Urothelium cell line (cell line): ENCODE data around the gene COPRS.

Experiments
- DNase-seq: peaks from one replicate; pipeline ENCODE4 v3.0.0; 2011; ENCODE audit warnings: low spot score, mixed read lengths
- FAIRE-seq: peaks from 2 replicates; lab custom pipeline; 2011; peaks lifted over from hg19 to GRCh38; lab: Jason Lieb, UNC

COPRS gene

GRCh38 chr17:31858642-31859486, at the start of gene COPRS:
Gene COPRS, minus strand, starts transcription at chr17:31859244. Its CDS starts 45 bp downstream, at chr17:31859199.
- peak; percentile 98 for DNase-seq
- FAIRE-seq, result peak; percentile 89

- DNase-seq (no peak), FAIRE-seq (no peak)
Observed at GRCh38 chr17:31908386-31908785, 49.3 kb upstream of the COPRS start.

GRCh38 chr17:31907342-31907962, 48.4 kb upstream of the COPRS start:
- DNase-seq (peak; percentile 22), FAIRE-seq (no peak)

- no peak for FAIRE-seq
Observed at GRCh38 chr17:31903401-31903800, 44.4 kb upstream of the COPRS start.

GRCh38 chr17:31902693-31903092, 43.6 kb upstream of the COPRS start:
- no peak for FAIRE-seq
- no peak for DNase-seq

More at GRCh38 chr17:31903401-31903800, 44.4 kb upstream of the COPRS start:
- DNase-seq, result no peak

- FAIRE-seq (no peak), DNase-seq (no peak)
Observed at GRCh38 chr17:31900877-31901276, 41.8 kb upstream of the COPRS start.

- DNase-seq, result no peak
- FAIRE-seq, result no peak
Observed at GRCh38 chr17:31888124-31888523, 29.1 kb upstream of the COPRS start.

GRCh38 chr17:31882571-31882970, 23.5 kb upstream of the COPRS start:
- FAIRE-seq, result no peak

GRCh38 chr17:31880311-31880710, 21.3 kb upstream of the COPRS start:
- DNase-seq, result no peak
- FAIRE-seq, result no peak

More at GRCh38 chr17:31882571-31882970, 23.5 kb upstream of the COPRS start:
- no peak for DNase-seq

GRCh38 chr17:31878703-31879073, 19.6 kb upstream of the COPRS start:
- no peak for FAIRE-seq
- no peak for DNase-seq

- no peak for DNase-seq
- no peak for FAIRE-seq
Observed at GRCh38 chr17:31877911-31878702, 19.1 kb upstream of the COPRS start.

- DNase-seq, result no peak
- no peak for FAIRE-seq
Observed at GRCh38 chr17:31877341-31877740, 18.3 kb upstream of the COPRS start.

- no peak for FAIRE-seq
- no peak for DNase-seq
Observed at GRCh38 chr17:31875081-31875480, 16.0 kb upstream of the COPRS start.

- DNase-seq (no peak), FAIRE-seq (no peak)
Observed at GRCh38 chr17:31869797-31870568, 10.9 kb upstream of the COPRS start.

GRCh38 chr17:31869031-31869430, 10.0 kb upstream of the COPRS start:
- FAIRE-seq (no peak), DNase-seq (no peak)

GRCh38 chr17:31859487-31860008, 504 bp upstream of the COPRS start:
- no peak for DNase-seq
- FAIRE-seq, result no peak

- DNase-seq (no peak), FAIRE-seq (no peak)
Observed at GRCh38 chr17:31857920-31858641, 963 bp downstream of the COPRS start.

- FAIRE-seq, result no peak
Observed at GRCh38 chr17:31856750-31857149, 2.3 kb downstream of the COPRS start.

GRCh38 chr17:31854672-31855071, 4.4 kb downstream of the COPRS start:
- FAIRE-seq (no peak), DNase-seq (no peak)

More at GRCh38 chr17:31856750-31857149, 2.3 kb downstream of the COPRS start:
- no peak for DNase-seq
